Activated T-helper 17 cell treated with anti-CD3 and anti-CD28 coated beads, Interleukin-2, amount 50 U/mL, for 72 hours (primary cell): ENCODE results near the gene PITHD1. TPM values are rescaled to one million over a fixed set of nuclear protein-coding genes. Genes with fewer than 3 reads are reported as not detected.
"Not testable (repeated sequence)": the region's sequence is repeated elsewhere in the genome, so short reads cannot be mapped to it uniquely, and the experiment has no call there.

Experiments used
- ATAC-seq: fragments of 150-1000 bp; cut with Tn5 transposase; replicated peaks from 2 replicates; pipeline ENCODE4 v1.10.0; 2021; ENCODE audit warnings: mild to moderate bottlenecking, moderate library complexity
- H3K27ac Mint-ChIP-seq: one replicate; pipeline ENCODE4 v1.8.0; 2022; ENCODE audit warnings: mixed read lengths
- H3K27me3 Mint-ChIP-seq: one replicate; pipeline ENCODE4 v1.8.0; 2022; ENCODE audit warnings: mixed read lengths
- H3K36me3 Mint-ChIP-seq: one replicate; pipeline ENCODE4 v1.8.0; 2022; ENCODE audit warnings: low read depth, mild to moderate bottlenecking, mixed read lengths
- H3K4me1 Mint-ChIP-seq: one replicate; pipeline ENCODE4 v1.8.0; 2022; ENCODE audit warnings: mixed read lengths
- H3K4me3 Mint-ChIP-seq: one replicate; pipeline ENCODE4 v1.8.0; 2022; ENCODE audit warnings: mild to moderate bottlenecking, mixed read lengths
- H3K9me3 Mint-ChIP-seq: one replicate; pipeline ENCODE4 v1.8.0; 2022; ENCODE audit warnings: mixed read lengths
- total RNA-seq, 2 donors: library from RNA; stranded (reverse); gene quantifications; one replicate each; pipeline ENCODE4 v1.2.3, GENCODE V29; 2022

The PITHD1 gene, protein sequence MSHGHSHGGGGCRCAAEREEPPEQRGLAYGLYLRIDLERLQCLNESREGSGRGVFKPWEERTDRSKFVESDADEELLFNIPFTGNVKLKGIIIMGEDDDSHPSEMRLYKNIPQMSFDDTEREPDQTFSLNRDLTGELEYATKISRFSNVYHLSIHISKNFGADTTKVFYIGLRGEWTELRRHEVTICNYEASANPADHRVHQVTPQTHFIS
- 10 to 100 TPM; 60.7 to 93.9 TPM for total RNA-seq

DNA sequence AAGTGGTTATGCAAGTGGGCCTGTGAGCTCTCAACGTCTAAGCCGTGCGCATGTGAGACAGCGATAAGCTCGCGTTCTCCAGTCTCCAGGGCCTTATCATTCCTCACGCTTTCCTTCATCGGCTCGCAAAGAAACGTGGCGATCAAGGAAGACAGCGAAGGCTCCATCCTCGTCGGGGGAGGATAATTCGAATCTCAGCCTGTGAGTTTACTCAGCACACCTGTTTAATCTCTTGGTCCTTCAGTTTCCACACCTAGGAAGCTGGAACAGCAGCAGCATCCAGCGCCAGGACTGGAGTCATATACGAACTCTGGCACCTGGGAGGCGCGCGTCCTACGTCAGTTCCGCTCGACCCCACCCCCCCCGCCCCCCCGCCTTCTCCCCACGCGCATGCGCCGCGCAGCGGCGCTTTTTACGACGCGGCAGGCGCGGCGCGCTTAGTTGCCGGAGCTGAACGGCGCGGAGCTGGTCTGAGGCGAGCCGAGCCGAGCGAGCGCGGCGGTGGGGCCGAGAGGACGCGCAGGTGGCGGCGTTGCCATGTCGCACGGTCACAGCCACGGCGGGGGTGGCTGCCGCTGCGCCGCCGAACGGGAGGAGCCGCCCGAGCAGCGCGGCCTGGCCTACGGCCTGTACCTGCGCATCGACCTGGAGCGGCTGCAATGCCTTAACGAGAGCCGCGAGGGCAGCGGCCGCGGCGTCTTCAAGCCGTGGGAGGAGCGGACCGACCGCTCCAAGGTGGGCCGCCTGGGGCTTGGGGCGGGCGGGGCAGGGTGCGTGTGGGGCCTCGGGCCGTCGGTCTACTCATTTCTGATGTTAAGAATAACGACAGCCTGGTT lies at the start of gene PITHD1:
Gene PITHD1 (plus strand): TSS at position 440 of the 836 bp plus-strand sequence. CDS start 98 bp downstream, at position 538.
- H3K4me1 Mint-ChIP-seq: peaks cover 12% of the 10 kb centered on the region
- H3K27me3 Mint-ChIP-seq: no peaks in the 10 kb centered on the region
- peak within 1 kb of the TSS; percentile 91 for H3K4me3 Mint-ChIP-seq
- H3K36me3 Mint-ChIP-seq: peaks cover 30% of the 10 kb centered on the region
- H3K27ac Mint-ChIP-seq: peak within 1 kb of the TSS; percentile 94
- peak; percentile 84 for ATAC-seq
- H3K9me3 Mint-ChIP-seq: no peaks in the 10 kb centered on the region

DNA sequence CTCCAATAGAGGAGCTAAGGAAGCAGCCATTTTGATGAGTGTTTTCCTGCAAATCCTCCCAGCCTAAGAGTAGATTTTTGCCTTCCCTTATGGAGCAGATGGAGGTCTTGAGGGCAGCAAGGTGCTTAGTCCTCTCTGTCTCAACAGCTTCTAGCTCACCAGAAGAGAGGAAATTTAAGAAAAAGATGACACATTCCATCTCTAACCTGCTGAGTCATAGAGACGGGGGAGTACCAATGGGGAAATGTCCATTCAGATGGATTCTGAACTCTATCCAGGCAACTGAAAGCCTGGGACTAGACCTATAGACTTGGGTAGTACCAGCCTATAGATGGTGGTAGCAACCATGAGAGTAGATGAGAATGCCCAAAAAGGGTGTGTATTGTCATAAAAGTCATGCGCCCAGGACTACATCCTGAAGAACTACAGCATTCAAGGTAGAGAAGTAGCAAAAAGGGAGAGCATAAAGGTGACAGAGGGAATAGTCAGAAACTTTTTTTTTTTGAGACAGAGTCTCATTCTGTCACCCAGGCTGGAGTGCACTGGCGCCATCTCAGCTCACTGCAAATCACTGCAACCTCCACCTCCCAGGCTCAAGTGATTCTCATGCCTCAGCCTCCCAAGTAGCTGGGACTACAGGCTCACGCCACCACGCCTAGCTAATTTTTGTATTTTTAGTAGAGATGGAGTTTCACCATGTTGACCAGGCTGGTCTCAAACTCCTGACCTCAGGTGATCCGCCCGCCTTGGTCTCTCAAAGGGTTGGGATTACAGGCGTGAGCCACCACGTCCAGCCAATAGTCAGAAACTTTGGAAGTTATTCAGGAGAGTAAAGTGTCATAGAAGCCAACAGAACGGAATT lies 45.6 kb upstream of the PITHD1 start:
- H3K27me3 Mint-ChIP-seq: no peaks in the 10 kb centered on the region
- H3K36me3 Mint-ChIP-seq: no peaks in the 10 kb centered on the region
- H3K4me1 Mint-ChIP-seq: peaks cover 16% of the 10 kb centered on the region
- no peaks in the 10 kb centered on the region for H3K9me3 Mint-ChIP-seq
- ATAC-seq: no peak
- no peak overlapping the region for H3K27ac Mint-ChIP-seq
- H3K4me3 Mint-ChIP-seq: no peak overlapping the region

DNA sequence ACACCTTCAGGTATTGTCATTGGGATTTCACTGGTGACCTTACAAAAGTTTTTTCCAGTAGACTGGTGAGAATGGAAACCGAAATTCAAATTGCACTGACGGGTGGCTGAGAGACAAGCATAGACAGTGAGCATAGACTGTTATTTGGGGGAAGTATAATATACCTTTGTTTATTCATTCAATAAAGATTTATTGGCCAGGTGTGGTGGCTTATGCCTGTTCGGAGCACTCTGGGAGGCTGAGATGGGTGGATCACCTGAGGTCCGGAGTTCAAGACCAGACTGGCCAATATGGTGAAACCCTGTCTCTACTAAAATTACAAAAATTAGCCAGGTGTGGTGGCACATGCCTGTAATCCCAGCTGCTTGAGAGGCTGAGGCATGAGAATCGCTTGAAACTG lies 44.9 kb upstream of the PITHD1 start:
- H3K4me1 Mint-ChIP-seq: peaks cover 16% of the 10 kb centered on the region
- not testable (repeated sequence) for ATAC-seq, H3K36me3 Mint-ChIP-seq, H3K4me3 Mint-ChIP-seq, H3K27ac Mint-ChIP-seq, H3K9me3 Mint-ChIP-seq, H3K27me3 Mint-ChIP-seq

DNA sequence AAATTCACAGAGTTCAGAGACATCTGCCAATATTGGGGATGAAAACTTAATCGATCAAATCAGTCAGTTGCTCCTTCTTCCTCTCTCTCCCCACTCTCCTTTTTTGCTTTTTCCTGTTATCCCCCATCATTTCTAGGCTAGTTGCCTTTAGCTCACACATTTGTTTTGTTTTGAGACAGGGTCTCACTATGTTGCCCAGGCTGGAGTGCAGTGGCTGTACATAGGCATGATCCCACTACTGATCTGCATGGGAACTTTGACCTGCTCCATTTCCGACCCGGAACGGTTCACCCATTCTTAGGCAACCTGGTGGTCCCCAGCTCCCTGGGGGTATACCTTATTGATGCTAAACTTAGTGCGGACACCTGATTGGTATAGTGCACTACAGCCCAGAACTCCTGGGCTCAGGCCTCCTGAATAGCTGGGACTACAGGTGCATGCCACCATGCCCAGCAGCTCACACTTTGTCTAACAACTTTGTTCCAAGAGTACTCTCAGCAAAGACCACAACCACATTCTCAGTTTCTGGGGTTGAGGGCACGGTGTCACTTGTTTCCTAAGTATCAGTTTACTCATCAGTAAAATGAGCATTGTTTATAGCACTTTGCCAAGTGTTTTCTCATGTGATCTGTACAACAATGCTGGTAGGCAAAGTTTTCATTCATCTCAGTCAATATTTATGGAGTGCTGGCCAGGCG lies 41.6 kb upstream of the PITHD1 start:
- Mint-ChIP-seq H3K36me3 (no peaks in the 10 kb centered on the region), H3K27ac (no peak overlapping the region), H3K4me1 (peaks cover 11% of the 10 kb centered on the region), H3K4me3 (no peak overlapping the region), H3K27me3 (no peaks in the 10 kb centered on the region), H3K9me3 (no peaks in the 10 kb centered on the region)
- peak; percentile 90 for ATAC-seq

DNA sequence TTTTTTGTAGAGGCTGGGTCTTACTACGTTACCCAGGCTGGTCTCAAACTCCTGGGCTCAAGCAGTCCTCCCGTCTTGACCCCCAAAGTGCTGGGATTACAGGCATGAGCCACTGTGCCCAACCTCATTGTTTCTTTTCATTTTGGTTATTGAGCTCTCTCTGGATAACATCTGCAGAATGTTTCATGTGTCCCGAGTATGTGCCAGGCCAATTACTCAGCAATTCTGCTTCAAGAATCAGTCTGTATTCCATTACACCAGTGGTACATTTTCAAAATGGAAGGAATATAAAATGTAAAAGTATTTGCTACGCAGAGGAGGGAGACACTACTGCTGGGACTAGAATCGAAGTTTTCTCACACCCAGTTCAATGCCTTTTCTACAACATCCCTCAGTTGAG lies 36.6 kb upstream of the PITHD1 start:
- H3K4me3 Mint-ChIP-seq: peak overlapping the region; percentile 92

DNA sequence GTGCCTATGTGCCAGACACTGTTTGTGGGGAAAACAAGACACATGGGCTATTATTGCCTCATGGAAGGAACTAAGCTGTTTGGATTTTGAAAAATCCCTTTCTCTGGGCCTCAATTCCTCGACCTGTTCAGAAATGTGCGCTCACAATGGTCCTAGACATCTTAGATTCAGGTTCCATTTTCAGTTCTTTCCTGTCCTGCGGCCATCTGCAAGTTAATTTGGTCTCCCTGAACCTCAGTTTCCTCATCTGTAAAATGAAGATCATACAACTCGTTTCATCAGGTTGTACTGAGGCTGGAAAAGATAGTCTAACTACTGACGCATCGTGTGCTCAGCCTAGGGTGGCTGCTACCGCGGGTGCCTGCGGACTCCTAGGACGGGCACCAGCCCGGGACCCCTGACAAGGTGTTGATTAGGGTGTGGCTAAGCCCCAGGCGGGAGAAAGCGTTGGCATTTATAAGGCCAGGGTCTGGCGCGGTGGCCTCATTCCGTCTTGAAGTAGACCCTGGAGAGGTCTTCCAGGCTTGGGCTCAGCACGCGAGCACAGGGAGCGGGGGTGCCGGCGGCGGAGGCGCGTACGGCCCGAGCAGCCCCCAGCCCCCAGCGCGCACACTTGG lies 35.4 kb upstream of the PITHD1 start:
- Mint-ChIP-seq H3K4me3 (peak overlapping the region; percentile 92), H3K9me3 (no peaks in the 10 kb centered on the region), H3K4me1 (peaks cover 36% of the 10 kb centered on the region), H3K27me3 (no peaks in the 10 kb centered on the region), H3K36me3 (peaks cover 38% of the 10 kb centered on the region), H3K27ac (peak overlapping the region; percentile 90)
- peak; percentile 57 for ATAC-seq

More for the DNA sequence above, 36.6 kb upstream of the PITHD1 start:
- H3K27ac Mint-ChIP-seq: peak overlapping the region; percentile 90
- no peaks in the 10 kb centered on the region for H3K27me3 Mint-ChIP-seq
- ATAC-seq: no peak
- H3K36me3 Mint-ChIP-seq: peaks cover 26% of the 10 kb centered on the region
- no peaks in the 10 kb centered on the region for H3K9me3 Mint-ChIP-seq
- peaks cover 25% of the 10 kb centered on the region for H3K4me1 Mint-ChIP-seq

DNA sequence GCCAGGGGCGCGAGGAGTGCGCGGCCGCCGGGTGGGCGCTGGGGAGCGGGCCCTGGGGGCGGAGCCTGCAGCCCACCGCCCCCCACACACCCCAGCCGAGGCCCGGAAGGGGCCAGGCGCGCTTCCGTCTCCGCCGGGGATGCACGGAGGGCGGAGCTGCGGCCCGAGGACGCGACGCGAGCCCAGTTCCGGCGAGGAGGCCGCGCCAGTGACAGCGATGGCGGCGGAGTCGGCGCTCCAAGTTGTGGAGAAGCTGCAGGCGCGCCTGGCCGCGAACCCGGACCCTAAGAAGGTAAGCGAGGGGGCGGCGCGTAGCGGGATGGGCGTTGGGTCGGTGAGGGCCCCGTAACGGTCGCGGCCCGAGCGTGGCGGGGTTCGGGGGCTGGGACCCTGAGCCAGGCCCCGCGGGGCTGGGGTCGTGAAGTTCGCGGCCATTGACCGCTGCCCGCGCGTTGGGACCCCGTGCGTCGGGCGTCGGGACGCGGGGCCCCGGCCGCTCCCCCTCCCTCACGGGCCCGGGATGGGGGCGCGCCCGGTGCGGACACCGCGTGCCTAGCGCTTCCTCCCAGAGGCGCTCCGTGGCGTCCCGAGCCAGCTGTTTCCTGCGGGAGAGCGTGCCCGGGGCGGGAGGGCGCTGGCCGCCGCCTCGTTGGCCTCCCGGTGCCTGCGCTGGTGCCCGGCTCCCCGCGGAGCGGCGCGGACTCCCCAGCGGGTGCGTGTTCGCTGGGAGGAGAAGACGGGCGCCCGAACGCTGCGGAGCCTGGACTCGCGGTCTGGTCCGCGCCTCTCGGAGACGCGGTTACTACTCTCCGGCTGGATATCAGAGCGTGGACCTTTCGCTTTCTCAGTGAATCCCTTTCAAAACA lies 34.7 kb upstream of the PITHD1 start, which contains the start of gene ELOA:
Gene ELOA (plus strand): TSS at position 185 of the 866 bp plus-strand sequence. CDS start 33 bp downstream, at position 218.
- ATAC-seq: peak; percentile 94
- peaks cover 42% of the 10 kb centered on the region for H3K4me1 Mint-ChIP-seq
- H3K27me3 Mint-ChIP-seq: no peaks in the 10 kb centered on the region
- peaks cover 43% of the 10 kb centered on the region for H3K36me3 Mint-ChIP-seq
- H3K9me3 Mint-ChIP-seq: no peaks in the 10 kb centered on the region
- peak within 1 kb of the TSS; percentile 92 for H3K4me3 Mint-ChIP-seq
- peak within 1 kb of the TSS; percentile 90 for H3K27ac Mint-ChIP-seq

DNA sequence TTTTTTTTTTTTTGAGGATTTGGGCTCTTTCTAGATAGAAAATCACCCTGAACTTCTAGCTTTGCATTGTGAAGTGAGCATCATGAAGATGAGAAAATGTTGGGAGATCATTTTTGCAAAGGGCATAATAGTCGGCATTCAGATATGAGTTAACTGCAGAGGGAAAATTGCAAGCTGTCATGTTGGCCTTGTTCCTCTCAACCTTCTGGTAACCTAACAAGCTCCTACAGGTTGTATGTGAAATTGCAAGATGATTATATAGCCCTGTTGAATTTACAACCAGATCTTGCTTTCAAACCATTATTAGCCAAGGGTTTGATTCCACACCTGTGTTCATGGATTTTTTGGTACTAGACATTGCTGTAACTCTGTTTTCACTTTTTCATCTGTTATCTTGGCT lies 32.7 kb upstream of the PITHD1 start:
- H3K9me3 Mint-ChIP-seq: no peaks in the 10 kb centered on the region
- no peaks in the 10 kb centered on the region for H3K27me3 Mint-ChIP-seq
- H3K36me3 Mint-ChIP-seq: peaks cover 63% of the 10 kb centered on the region
- H3K4me3 Mint-ChIP-seq: peak overlapping the region; percentile 92
- H3K4me1 Mint-ChIP-seq: peaks cover 53% of the 10 kb centered on the region
- H3K27ac Mint-ChIP-seq: peak overlapping the region; percentile 88
- ATAC-seq: no peak

DNA sequence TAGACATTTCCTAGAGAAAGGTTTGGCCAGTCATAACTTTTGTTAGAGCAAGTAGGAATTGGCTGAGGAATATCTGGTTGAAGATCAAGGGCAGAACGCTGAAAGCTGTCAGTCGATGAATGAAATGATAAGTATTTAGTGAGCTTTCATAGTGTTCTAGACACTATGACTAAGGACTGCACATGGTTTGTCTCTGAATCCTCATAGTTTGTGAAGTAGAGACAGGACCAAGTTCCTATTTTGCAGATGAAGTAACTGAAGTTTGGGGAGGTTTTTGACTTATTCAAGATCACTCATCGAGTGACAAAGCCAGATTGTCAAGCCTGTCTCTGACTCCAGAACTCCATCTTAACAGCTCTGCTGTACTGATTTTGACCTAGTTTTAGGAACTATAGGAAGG lies 30.2 kb upstream of the PITHD1 start:
- Mint-ChIP-seq H3K27me3 (no peaks in the 10 kb centered on the region), H3K36me3 (peaks cover 88% of the 10 kb centered on the region), H3K9me3 (no peaks in the 10 kb centered on the region), H3K4me1 (peaks cover 48% of the 10 kb centered on the region), H3K27ac (peak overlapping the region; percentile 60), H3K4me3 (peak overlapping the region; percentile 40)
- peak; percentile 8 for ATAC-seq

DNA sequence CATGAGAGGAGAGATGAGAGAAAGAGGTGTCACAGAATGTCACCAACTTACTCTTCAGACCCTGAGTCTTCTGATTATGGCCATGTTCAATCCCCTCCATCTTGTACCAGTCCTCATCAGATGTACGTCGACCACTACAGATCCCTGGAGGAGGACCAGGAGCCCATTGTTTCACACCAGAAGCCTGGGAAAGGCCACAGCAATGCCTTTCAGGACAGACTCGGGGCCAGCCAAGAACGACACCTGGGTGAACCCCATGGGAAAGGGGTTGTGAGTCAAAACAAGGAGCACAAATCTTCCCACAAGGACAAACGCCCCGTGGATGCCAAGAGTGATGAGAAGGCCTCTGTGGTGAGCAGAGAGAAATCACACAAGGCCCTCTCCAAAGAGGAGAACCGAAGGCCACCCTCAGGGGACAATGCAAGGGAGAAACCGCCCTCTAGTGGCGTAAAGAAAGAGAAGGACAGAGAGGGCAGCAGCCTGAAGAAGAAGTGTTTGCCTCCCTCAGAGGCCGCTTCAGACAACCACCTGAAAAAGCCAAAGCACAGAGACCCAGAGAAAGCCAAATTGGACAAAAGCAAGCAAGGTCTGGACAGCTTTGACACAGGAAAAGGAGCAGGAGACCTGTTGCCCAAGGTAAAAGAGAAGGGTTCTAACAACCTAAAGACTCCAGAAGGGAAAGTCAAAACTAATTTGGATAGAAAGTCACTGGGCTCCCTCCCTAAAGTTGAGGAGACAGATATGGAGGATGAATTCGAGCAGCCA lies 27.0 kb upstream of the PITHD1 start:
- Mint-ChIP-seq H3K4me3 (no peak overlapping the region), H3K9me3 (no peaks in the 10 kb centered on the region), H3K27me3 (no peaks in the 10 kb centered on the region), H3K36me3 (peaks cover 98% of the 10 kb centered on the region), H3K4me1 (peaks cover 35% of the 10 kb centered on the region), H3K27ac (peak overlapping the region; percentile 72)
- peak; percentile 70 for ATAC-seq

DNA sequence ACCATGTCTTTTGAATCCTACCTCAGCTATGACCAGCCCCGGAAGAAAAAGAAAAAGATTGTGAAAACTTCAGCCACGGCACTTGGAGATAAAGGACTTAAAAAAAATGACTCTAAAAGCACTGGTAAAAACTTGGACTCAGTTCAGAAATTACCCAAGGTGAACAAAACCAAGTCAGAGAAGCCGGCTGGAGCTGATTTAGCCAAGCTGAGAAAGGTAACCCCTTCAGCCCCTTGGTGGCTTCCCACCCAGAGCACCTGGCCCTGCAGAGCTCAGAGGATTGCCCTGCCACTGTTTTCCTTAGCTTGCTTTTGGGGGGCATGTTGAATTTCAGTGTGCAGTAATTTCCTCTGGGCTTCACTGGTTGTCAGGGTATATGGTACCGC lies 26.4 kb upstream of the PITHD1 start:
- H3K27me3 Mint-ChIP-seq: no peaks in the 10 kb centered on the region
- H3K4me3 Mint-ChIP-seq: no peak overlapping the region
- H3K4me1 Mint-ChIP-seq: peaks cover 33% of the 10 kb centered on the region
- peak overlapping the region; percentile 72 for H3K27ac Mint-ChIP-seq
- no peaks in the 10 kb centered on the region for H3K9me3 Mint-ChIP-seq
- H3K36me3 Mint-ChIP-seq: peaks cover 98% of the 10 kb centered on the region
- ATAC-seq: no peak

DNA sequence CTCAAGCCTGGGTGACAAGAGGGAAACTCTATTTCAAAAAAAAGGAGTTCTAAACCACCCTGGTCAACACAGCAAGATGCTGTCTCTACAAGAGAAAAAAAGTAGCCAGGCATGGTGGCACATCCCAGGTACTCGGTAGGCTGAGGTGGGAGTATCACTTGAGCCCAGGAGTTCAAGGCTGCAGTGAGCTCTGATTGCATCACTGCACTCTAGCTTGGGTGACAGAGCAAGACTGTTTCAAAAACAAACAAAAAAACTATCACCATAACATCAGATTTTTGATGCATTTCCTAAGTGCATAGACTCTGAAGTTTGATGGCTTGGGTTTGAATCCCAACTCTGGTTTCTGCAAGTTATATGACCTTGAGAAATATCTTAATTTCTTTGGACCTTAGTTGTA lies 25.3 kb upstream of the PITHD1 start:
- no peak for ATAC-seq
- no peaks in the 10 kb centered on the region for H3K27me3 Mint-ChIP-seq
- no peaks in the 10 kb centered on the region for H3K9me3 Mint-ChIP-seq
- no peak overlapping the region for H3K4me3 Mint-ChIP-seq
- no peak overlapping the region for H3K27ac Mint-ChIP-seq
- H3K36me3 Mint-ChIP-seq: peaks cover 98% of the 10 kb centered on the region
- H3K4me1 Mint-ChIP-seq: peaks cover 22% of the 10 kb centered on the region
